Activated CD8-positive, alpha-beta memory T cell treated with anti-CD3 and anti-CD28 coated beads for 1 hour (primary cell): Measurements from ENCODE around the gene RBP3.

Experiments used
- DNase-seq, 2 donors: peaks; one replicate each; pipeline ENCODE4 v3.0.0-alpha.2; 2020; ENCODE audit warnings: low read depth in 1 of 2; ENCODE audit errors: extremely low read depth in 1 of 2

The RBP3 gene

DNA sequence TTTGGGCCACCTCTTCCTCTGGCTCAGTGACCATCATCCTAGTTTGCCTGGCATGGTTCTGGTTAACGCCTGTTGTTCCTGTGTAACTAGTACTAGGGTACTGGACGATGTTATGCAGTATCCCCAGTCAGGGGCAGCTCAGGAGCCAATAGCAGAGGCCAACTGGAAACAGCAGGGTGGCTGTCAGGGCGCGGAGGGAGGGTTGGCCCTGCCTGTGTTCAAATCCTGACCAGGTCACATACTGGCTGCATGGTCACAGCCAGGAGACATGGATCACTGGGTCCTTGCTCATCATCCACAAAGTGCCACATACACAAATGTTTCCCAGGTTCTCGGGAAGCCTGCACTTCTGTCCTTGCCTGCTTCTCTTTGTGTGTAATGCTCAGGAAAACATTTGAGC is 12.3 kb upstream of the RBP3 start:
- no peak for DNase-seq

DNA sequence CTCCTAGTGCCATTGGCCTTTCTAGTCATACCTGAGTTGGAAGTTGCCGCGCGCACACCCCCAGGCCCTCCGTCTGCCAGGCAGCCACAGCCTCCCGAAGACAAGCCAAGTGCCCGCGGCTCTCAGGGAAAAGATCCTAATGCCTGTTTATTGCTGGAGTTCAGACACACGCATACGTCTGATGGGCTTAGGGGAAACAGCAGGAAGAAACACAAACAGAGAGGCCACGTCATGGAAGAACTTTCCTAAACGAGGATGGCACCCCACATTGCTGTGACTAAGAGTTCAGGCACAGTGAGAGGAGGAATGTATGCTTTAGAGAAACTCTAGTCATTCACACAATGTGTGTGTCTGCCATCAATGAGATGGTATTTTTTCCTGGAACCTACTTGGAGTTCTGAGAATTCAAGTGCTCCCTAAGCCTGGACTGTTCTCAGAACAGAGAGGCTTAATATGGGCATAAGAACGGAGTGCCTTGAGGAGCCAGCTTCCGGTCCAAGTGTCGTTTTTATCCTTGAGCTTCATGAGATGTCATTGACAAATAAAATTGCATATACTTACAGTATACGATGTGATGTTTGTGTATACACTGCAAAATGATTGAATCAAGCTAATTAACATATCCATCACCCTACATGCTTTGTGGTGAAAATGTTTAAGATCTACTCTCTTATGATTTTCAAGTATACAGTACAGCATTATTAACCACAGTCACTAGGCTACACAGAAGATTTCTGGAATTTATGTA is 11.6 kb upstream of the RBP3 start:
- DNase-seq: no peak

DNA sequence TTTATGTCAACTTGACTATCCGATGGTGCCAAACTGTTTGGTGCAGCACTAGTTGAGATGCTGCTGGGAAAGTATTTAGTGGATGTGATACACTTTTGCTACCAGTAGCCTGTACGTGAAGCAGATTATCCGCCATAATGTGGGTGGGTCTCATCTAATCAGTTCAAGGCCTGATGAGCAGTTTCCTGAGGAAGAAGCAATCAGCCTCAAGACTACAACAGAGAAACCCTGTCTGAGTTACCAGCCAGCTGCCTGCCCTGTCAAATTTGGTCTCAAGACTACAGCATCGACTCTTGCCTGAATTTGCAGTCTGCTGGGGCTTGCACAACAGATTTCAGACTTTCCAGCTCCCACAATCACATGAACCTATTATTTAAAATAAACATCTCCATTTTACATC is 10.9 kb upstream of the RBP3 start:
- no peak for DNase-seq

DNA sequence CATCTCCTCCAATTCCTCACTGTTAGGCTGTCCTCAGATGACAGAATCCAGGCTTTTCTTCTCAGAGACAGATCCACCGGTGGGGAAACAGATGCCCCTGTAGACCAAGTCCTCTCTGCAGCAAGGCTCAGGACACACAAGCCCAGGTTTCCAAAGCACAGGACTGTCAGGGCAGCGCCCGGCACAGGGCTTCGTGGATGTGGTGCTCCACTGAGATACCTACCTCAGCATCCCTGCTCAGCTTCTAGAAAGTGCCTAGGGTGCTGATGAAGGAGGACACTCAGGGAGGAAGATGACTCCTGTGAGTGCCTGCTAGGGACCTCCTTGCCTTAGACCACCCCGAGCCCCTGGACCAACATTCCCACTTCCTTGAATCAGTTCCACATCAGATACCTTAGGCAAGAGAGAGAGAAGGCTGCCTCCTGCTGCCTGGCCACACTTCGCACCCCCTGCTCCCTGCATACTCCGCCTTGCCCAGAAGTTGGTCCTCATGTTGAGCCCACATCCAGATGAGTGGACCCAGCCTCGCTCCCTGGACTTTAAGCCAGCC is 8.9 kb upstream of the RBP3 start:
- DNase-seq: no peak

DNA sequence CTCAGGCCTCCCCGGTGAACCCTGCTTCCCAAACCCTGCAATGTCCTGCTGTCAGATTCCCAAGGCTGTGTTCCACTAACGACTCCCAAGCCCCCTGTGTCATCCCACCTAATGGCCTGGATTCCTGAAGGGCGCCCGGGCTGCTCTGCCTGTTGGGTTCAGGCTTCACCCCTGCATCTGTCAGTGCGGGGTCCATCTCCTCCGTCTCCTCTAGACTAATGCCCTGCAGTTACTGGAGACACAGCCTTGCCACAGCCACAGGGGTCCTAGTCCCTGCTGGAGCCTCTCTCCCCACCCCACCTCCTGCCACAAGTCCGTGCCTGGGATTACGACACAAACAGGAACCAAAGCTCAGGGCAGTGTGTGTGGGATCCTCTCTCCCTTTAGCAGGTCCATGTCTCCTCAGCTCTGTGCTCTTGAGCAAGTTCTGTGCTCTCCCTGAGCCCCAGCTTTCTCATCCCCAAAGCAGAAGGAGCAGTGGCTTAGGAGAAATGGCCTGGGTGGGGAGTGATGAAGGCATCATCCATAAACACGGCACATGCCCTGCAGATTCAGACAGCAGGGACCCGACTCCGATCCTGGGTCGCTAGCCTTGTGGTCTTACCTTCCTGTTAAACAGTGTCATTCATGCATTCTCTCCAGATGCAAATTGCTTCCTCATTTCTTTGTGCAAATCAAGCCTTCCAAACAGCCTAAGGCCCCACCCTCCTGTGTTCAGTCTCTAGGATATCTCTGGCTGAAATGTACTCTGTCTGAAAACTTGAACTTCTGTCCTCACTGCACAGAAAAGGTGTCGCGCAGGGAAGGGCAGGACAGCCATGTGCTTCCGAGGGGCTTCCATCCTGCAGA is 8.2 kb upstream of the RBP3 start:
- DNase-seq: no peak

DNA sequence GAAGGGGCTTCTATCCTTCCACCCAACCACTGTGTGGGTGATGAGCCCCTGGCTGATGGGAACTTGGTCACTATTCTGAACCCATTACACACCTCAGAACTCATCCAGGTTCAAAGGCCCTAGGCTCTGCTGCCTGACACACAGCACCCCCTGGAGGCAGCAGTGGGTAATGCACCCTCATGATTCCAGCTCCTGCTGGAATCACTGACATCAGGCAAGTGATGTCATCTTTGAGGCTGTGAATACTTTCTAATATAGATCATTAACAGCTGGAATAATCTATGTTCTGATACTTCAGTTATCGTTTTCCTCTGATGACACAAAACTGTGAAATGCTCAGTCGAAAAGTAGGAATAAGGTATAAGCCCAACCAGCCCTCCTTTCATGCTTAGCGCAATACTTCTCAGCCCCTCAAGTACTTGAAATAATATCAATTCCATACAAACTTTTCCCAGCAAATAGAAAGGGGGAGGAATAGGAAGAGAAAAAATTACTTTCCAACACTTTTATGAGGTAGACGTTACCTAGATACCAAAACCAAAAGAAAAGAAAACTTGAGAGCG is 7.5 kb upstream of the RBP3 start:
- DNase-seq: peak; percentile 11 to 48

DNA sequence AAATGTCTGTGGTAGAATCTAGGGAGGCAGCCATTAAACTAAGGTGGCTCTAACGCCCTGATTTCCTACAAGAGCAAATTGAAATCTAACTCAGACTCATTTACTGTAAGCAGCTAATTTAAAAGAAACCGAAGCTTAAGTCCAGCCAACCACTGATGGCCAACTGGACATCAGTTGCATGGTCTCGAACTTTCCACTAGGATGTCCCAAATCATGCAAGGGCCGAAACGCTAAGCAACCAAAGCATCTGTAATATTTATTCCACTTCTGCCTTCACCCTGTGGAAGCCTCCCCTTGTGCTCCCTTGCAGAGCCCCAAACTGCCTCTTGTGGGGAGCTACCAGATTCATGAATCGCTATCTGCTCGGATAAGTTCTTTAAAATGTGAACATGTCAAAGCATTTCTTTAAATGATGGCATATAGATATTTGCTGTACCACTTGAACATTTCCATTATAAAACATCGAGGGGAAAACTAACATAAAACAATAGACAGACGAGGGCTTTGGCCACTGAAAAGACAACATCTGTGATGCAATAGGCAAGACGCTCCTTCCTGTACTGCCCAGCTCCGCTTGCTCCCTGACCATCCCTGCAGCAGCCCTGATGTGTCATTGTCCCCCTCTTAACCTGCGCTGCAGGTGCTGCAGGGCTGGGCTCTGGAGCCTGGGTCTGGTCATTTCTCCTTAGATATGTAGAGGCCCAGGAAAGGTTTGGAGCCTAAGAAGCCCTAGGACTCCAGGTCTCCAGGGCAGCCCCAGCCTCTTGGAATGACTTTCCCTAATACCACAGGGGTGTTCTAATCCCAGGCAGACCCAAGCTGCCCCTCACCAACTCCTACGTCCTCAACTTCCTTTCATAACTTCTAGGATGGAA is 2.9 kb upstream of the RBP3 start:
- no peak for DNase-seq

DNA sequence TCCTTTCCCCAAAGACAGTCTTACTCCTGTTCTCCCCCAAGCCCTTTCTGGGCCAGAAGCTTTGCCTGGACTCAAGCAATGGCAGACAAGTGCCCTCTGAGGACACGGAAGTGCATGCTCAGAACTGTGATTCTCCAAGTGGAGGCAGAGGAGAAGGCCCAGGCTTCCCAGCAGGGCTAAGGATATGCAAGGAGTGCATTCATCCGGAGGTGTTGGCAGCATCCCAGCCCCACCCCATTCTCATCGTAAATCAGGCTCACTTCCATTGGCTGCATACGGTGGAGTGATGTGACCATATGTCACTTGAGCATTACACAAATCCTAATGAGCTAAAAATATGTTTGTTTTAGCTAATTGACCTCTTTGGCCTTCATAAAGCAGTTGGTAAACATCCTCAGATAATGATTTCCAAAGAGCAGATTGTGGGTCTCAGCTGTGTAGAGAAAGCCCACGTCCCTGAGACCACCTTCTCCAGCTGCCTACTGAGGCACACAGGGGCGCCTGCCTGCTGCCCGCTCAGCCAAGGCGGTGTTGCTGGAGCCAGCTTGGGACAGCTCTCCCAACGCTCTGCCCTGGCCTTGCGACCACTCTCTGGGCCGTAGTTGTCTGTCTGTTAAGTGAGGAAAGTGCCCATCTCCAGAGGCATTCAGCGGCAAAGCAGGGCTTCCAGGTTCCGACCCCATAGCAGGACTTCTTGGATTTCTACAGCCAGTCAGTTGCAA is 1.4 kb upstream of the RBP3 start:
- DNase-seq: no peak

DNA sequence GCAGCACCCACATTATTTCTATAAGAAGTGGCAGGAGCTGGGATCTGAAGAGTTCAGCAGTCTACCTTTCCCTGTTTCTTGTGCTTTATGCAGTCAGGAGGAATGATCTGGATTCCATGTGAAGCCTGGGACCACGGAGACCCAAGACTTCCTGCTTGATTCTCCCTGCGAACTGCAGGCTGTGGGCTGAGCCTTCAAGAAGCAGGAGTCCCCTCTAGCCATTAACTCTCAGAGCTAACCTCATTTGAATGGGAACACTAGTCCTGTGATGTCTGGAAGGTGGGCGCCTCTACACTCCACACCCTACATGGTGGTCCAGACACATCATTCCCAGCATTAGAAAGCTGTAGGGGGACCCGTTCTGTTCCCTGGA is 874 bp upstream of the RBP3 start:
- no peak for DNase-seq

DNA sequence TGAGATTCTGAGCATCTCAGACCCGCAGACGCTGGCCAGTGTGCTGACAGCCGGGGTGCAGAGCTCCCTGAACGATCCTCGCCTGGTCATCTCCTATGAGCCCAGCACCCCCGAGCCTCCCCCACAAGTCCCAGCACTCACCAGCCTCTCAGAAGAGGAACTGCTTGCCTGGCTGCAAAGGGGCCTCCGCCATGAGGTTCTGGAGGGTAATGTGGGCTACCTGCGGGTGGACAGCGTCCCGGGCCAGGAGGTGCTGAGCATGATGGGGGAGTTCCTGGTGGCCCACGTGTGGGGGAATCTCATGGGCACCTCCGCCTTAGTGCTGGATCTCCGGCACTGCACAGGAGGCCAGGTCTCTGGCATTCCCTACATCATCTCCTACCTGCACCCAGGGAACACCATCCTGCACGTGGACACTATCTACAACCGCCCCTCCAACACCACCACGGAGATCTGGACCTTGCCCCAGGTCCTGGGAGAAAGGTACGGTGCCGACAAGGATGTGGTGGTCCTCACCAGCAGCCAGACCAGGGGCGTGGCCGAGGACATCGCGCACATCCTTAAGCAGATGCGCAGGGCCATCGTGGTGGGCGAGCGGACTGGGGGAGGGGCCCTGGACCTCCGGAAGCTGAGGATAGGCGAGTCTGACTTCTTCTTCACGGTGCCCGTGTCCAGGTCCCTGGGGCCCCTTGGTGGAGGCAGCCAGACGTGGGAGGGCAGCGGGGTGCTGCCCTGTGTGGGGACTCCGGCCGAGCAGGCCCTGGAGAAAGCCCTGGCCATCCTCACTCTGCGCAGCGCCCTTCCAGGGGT is 703 bp downstream of the RBP3 start:
- DNase-seq: no peak

DNA sequence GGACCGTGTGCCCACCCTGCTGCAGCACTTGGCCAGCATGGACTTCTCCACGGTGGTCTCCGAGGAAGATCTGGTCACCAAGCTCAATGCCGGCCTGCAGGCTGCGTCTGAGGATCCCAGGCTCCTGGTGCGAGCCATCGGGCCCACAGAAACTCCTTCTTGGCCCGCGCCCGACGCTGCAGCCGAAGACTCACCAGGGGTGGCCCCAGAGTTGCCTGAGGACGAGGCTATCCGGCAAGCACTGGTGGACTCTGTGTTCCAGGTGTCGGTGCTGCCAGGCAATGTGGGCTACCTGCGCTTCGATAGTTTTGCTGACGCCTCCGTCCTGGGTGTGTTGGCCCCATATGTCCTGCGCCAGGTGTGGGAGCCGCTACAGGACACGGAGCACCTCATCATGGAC is 1.4 kb downstream of the RBP3 start:
- no peak for DNase-seq

DNA sequence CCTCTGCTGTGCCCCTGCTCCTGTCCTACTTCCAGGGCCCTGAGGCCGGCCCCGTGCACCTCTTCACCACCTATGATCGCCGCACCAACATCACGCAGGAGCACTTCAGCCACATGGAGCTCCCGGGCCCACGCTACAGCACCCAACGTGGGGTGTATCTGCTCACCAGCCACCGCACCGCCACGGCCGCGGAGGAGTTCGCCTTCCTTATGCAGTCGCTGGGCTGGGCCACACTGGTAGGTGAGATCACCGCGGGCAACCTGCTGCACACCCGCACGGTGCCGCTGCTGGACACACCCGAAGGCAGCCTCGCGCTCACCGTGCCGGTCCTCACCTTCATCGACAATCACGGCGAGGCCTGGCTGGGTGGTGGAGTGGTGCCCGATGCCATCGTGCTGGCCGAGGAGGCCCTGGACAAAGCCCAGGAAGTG is 1.8 kb downstream of the RBP3 start:
- no peak for DNase-seq

DNA sequence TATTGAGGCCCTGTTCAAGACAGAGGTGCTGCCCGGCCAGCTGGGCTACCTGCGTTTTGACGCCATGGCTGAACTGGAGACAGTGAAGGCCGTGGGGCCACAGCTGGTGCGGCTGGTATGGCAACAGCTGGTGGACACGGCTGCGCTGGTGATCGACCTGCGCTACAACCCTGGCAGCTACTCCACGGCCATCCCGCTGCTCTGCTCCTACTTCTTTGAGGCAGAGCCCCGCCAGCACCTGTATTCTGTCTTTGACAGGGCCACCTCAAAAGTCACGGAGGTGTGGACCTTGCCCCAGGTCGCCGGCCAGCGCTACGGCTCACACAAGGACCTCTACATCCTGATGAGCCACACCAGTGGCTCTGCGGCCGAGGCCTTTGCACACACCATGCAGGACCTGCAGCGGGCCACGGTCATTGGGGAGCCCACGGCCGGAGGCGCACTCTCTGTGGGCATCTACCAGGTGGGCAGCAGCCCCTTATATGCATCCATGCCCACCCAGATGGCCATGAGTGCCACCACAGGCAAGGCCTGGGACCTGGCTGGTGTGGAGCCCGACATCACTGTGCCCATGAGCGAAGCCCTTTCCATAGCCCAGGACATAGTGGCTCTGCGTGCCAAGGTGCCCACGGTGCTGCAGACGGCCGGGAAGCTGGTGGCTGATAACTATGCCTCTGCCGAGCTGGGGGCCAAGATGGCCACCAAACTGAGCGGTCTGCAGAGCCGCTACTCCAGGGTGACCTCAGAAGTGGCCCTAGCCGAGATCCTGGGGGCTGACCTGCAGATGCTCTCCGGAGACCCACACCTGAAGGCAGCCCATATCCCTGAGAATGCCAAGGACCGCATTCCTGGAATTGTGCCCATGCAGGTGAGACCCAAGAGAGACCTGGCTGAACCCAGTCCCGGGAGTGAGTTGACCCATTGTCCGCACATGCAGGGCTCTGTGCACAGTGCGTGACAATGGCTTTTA is 2.8 kb downstream of the RBP3 start:
- no peak for DNase-seq

DNA sequence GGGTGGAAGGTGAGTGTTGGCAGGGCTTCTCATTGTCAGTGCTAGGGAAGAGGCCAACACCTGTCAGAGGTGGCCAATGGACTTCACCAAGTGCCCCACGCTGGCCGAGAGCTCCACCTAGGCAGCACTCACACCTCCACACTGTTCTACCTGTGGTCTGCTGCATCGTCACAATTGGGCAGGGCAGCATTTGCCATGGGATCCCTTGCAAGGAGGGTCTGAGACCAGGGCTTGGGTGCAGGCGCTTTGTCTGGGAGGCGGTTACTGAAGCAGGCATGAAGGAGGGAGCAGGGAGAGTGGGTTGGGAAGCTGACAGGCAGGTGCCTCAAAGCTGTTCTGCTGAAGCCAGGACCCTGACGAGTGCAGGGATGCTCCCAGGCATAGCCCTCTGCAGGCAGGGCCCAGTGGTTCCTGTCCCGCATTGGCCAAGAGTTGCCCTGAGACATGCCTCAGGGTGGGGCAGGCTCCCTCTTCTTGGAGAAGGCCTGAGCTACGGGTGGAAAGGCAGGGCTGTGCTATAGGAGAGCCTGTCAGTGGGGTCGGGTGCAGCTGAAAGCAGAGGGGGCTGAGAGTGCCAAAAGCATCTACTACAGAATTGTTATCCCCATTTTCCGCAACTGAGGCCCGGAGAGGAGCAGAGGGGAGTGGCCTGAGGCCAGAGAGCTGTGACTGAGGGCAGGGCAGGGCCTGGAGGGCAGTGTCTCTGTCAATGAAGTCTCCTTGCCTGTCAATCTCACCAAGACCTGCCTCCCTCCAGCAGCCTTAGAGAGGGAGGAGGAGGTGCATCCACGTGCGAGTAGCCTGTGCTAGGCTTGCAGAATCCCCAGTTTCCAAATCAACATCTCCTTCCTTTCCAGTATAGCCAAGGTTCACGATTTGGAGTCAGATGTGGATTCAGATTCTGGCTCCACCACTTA is 4.0 kb downstream of the RBP3 start:
- no peak for DNase-seq

DNA sequence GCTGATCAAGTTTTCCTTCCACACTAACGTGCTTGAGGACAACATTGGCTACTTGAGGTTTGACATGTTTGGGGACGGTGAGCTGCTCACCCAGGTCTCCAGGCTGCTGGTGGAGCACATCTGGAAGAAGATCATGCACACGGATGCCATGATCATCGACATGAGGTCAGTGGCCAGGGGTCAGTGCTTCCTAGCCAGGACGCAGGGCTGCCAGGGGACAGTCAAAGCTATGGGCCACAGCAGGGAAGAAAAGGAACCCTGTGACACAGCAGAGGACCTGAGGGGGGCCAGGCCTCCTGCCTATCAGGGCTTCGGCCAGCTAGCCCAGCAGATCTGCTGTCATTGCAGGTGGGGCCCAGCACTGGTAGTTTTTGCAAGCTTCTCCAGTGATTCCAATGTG is 5.2 kb downstream of the RBP3 start:
- DNase-seq: no peak

DNA sequence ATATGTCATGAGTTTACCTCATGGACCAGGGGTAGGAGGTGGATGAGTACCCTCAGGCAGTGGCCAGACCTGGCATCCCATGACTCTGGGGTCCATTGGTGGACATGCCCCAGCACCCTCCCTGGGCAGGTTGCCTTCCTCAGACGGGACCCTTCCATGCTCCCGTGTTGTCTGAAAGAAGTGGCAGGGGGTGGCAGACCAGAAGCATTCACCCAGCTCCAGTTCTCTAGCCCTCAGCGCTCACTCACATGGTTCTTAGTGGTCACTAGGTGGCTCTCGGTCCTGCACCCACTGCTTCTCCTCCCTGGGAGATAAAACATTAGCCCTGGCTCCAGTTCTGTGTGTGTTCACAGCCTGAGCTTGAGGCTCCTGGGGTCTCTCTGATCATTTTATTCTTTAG is 6.0 kb downstream of the RBP3 start:
- no peak for DNase-seq

DNA sequence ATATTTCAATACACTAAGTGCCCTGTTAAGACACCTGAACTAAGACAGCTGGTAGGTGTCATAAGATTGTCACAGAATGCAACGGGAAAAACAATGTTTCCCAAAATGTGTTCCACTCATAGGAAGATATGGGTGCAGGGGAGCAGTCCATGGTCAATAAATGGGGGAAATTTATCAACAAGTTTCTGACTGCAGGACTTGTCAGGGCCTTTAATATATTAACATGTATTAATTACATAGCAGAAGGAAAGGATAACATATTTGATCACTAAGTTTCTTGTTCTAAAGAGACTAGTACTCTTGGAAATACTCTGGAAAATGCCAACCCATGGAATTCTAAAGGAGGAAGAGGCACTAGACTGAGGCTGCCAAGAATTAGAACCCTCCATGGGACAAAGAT is 6.7 kb downstream of the RBP3 start:
- no peak for DNase-seq
